C1 segment of cervical spinal cord (tissue), 14 donors: ENCODE data around the gene NREP.

Experiments
- DNase-seq, 14 donors: peaks; one replicate each; lab custom pipeline; 2025; lab: John Stamatoyannopoulos, UW

Gene NREP

DNA sequence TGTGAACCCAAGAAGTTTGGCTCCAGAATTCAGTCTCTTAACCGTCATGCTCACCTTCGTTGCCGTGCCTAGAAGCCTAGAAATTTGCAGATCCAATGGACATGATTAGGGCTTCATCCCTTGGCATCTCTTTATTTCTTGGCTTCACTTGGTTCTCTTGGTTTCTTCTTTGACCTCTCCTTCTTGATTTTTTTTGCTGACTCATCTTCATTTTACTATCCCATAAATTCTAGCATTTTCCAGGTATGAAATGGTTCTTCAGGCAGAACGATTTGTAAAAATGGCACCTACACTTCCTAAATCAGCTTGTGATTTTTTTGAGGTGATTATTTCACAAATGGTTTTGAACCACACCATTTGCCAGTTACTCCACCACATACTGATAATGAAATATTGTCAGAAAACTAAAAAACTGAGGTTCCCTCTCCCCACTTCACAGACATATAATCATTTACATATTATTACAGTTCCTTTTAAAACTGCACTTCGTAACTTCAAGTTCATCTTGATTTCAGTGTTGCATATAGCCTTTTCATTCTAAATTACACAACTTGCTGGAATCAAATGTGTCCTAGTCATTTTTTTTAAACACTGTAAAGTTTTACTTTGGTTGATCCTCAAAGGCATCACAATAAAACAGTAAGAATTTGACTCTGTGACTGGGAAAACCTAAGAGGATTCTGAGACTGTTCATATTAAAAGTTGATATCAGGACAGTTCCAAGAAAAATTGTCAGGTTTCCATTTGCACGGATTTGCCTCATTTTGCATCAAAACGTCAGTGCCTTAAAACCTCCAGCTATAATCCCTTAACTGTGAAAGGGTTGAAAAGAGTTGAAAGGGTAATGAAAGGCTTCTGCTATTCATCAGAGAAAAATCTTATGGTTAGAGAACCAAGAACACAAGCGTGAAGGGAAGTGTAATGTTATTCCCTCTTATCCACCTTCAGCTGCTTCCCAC lies 8.9 kb upstream of the NREP start:
- no peak for DNase-seq

DNA sequence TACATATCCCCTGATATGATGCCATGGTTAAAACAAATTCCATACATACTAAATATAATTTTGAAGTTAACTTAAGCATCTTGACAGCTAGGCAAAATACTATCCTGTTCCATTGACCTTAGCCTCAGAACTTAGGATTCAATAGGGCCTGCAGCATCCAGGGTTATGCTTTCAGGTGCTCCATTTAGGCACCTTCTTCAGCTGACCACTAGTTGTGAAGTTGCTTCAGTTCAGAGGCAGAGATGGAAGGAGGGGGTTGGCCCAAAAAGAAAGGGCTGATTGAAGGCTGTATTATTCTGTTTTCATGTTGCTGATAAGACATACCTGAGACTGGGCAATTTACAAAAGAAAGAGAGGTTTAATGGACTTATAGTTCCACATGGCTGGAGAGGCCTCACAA lies 7.0 kb upstream of the NREP start:
- DNase-seq: no peak

DNA sequence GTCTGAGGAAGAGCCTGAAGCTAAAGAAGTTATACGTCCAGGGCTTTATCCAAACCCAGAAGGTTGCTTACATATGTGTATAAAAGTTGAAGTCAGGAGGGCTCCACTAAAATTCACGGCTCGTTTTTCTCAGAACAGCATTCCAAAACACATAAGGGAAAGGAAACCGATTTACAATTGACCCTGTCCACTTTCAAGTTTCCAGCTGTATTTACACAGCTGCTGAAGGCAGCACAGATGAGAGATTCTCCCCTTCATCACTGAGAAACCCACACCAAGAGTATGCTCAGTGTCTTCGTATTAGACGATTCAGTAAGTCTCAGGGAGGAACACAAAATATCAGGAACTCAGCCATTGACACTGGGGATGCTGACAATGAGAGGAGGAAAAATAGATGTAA lies 5.9 kb upstream of the NREP start:
- DNase-seq: no peak

DNA sequence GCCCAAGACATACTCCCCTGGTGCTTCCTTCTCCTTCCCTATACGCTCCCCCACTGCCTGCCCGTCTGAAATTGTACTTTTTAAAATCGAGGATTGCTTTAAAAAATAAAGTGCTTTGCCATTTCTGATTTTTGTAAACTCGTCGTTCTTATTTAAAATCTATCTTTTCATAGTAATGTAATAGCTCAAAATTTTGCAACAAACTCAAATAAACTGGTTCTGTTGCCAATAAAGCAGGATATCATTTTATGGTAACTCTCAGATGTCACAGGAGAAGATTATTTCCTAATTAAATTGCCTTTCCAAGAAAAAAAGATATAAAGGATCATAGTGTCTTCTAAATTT lies 1.3 kb upstream of the NREP start:
- DNase-seq: no peak

DNA sequence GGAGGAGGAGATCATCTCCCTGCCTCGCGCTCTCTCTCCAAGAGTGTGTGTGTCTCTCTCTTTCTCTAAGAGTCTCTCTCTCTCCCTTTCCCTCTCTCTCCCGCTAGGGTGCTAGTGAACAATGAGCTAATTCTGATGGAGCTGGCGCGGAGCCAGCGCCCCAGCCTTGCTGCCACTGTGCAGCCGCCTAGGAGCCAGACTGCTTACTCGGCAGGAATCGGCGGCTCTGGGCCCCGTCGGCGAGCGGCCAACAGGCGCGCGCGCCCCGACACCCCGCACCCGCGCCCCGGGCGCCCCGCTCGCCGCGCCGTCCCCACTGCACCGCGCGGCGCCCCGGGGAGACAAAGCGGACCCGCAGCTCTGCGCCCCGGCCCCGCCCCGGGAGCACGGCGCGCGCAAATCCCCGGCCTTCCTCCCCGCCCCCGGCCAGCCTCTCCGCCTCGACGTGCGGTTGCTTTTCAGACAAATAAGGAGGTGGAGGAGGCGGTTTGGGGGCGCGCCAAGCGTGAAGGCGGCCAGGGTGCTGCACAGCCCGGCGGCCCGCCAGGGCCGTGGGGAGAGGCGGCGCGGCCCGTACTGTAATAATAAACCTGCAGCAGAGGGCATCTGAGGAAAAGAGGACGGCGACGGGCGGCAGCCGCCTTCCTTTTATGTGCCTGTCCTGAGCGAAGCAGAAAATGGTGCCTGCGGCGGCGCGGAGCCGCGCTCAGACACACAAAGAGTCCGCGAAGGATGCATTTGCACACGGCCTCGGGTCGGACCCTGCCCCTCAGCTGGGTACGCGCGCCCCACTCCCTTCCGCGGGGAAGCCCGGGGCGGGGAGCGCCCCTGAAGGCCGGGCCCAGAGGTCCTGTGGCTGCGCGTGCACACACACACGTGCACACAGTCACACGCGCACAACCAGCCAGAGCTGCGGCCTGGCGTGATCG lies 625 bp upstream of the NREP start:
- DNase-seq: peak; percentile 49 to 95 (median 84)

DNA sequence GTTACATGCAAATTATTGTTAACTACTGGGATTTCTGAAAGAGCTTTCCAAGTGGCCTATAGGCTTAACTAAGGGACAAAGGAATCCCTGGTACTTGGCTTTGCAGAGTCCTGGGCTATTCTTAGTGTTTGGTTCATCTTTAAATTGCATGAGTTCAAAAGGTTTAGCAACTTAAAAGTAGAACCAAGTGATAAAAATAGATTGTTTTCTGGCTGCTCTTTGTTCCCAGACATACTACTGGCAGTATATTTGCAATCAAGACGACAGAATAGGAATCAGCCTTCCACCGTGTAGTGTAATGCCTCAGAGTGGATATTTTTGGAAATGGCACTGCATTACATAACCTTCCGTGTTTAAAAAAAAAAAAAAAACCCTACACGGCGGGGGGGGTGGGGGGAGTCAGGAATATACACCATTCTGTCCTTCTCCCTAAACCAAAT lies 1.0 kb downstream of the NREP start:
- DNase-seq: peak in 1 of 14 donors; percentile 82

DNA sequence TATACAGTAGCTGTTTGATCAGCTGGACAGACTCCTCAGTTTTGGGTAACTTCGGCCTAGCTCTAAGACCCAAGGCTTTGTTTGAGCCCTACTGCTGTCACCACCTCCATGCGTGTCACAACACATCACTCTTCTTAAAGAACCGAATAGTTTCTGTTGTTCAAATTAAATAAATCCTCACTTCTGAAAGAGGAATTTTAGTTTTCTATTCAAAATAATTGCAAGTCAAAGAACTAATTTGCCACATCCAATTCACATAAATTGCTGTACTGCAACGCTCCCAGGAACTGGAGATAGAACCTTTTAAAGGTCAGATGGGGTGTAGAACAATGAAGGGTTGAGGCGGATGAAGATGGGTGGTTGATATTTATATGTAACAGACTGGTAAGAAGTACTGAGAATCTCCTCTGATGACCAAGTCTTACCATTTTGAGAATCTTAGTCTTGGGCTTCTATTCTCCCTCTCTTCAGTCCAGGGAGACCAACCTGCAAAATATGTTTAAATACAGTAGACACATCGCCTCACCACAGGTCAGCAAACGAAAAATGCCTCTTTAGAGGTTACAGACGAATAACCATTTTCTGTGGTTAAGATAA lies 1.6 kb downstream of the NREP start:
- peak in 1 of 14 donors; percentile 68 for DNase-seq

DNA sequence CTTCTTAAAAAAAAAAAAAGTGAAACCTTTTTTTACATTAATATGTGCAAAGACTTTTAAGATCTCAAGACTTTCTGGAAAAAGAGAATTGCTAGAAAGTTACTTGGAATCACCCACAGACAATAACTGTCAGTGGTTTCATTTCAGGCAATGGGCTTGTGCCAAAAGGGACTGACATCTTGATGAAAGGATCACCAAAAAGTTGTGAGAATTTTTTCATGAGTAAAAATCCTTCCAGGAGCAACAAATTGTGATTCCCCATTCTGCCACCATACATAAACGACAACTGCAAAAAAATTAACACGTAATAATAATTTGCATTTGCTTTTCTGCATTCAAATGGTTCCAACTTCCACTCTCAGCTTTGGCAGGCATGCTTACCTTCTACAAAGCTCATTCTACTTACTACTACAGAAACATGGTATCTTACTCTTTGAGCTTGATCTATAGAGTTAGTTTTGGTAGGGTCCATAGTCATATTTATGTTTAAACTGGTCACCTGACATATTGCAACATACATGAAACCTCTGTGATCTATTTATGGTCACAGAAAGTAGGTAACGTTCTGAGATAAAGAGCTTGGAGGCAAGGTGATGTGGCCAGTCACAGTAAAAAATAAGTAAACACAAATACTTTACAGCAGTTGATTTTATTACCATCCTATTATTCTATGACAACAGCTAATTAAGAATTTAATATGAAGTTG lies 3.0 kb downstream of the NREP start:
- no peak for DNase-seq

DNA sequence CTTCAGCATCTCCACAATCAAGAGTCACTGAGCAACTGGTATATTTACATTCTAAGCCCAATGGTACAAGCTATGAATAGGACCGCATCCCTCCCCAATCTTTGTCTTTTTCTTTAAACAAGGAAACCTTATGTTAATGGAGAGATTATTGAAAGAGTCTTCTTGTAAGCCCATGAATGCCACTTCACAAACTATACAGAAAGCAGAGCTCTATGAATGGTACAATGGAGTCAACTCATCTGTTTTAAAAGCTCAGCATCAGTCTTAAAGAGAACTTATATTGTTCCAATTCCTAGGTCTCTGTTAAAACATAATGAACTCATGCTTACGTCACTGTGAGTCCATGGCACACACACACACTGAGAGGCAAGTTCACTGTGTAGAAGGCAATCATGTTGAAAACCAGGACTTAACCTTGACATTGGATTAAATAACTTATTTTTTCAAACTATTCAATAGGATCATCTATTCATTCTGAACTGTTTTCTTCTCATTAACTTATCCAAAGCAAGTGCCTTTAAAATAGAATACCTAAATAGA lies 4.5 kb downstream of the NREP start:
- peak in 1 of 14 donors; percentile 32 for DNase-seq

DNA sequence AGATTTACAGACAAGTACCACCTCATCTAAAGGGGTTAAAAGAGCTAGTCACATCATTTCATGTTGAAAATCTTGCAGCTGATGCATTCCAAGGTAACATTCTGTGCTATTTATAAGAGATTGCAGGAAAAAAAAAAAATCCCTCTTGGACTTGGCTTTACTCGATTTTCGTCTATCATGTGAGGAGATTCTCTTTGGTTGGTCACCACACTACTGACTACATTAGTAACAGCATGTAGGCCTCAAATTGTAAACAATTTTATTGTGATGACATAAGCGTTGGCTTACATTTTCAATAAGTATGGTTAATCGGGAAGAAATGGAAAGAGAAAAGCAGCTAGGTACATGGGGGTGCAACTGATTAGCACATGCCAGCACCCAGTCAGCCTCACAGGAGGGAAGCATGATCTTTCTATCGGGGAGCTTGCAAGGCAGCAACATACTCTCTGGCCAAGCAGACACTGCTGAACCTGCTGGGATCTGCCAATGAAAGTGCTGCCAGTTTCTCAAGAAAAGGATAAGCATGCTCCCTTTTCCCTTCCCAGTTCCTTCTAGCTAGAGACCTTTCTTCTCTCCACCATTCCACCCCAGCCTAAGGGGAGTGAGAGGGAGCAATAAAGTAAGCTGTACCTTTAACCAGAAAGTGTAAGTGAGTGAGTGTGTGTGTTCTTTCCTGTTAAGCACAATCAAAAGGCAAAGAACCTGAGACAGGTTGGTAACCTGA lies 7.5 kb downstream of the NREP start:
- no peak for DNase-seq

DNA sequence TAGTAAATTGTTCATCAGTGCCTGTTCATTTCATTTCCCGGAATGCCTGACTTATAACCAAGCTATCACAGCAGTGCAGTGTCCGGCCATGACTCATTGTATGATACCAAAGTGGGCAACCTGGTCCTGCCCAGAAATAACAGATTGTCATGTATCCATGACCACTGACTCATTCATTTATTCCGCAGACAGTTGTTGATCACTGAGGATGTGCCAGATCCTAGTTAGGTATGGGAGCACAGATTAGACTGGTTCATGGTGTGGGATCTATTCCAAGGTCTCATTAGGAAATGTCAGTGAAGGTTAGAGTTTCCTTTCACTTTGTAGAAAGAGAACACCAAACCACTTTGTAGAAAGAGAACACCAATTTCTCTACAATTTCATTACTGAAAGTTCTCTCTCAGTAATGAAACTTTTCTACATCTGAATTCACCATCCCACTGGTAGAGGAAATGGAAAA lies 8.7 kb downstream of the NREP start:
- peak in 1 of 14 donors; percentile 3 for DNase-seq

DNA sequence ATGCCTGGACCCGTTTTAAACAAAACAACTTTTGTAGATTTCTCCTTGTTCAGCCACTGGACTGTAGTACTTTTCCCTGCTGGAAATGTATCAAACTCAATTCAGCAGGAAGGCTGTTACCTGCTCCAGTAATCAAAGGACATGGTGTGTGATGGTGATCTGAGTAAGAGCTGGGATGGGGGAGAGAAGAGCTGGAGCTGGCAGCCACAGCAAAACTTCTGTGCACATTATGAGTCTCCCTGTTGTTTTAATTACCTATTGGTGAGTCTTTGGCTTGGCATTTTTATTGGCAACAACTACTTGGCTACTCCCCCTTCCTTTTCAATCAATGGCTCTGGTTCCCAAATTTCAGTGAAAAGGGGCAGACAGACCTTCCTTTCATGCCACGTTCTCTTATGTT lies 9.7 kb downstream of the NREP start:
- DNase-seq: no peak

DNA sequence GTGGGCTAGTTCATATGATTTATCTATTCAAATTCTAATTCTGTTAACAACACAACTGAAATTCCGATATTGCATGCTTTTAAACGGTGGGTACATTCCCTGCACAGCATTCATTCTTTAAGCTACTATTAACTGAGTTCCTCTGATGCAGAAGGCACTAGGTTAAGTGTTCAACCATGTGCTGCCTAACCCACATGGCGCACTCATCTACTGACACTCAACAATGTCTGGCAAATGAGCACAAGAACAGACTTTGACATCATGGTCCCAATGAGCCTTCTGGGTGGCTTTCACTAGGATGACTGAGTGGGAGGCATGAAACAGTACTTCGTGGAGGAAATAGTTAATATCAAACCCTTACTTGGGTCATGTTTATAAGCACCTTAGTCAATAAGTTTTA lies 10.2 kb downstream of the NREP start:
- no peak for DNase-seq

DNA sequence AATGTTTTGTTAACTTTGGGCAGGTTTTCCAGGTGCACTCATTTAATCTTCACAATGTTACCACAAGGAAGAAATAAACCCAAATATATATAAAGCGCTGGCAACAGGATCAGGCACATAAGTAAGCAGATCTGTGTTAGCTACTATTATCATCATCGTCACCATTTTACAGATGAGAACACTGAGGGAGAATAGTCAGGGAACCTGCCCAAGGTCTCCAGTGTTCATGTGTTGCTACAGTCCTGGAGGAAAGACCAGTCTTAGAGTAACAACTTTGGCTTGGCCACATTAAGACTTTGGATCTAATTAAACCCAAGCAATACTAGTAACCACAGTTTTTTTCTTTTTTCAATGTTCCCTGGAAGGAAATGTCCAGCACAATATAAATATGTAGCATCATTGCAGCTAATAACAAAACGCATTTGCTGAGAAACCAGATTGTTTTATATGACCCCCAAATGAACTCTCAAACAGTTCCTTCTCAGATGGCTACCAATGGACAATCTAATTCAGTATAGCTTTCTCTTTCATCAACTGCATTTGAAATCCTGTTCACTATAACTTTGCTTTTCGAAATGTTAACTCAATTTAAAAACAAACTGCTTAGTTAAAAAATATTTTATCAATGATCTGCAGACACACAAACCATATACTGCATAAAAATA lies 11.8 kb downstream of the NREP start:
- no peak for DNase-seq

DNA sequence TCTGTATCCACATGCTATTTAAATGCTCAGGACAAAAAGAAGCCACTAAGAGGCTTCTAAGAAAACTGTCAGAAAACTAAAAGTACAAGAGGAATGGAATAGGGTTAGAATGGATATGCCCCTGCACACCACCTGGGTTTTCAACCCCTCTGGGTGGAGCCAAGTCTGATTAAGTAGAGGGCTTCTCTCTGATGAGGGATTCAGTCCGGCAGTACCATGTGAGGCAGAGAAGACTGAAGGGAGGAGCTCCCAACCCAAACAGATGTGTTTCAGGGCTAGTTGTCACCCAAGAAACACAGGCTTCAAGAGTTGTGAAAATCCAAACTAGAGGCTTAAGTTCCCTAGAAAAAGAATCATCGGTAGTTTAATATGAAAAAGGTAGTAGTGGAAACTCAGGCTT lies 12.5 kb downstream of the NREP start:
- no peak for DNase-seq

DNA sequence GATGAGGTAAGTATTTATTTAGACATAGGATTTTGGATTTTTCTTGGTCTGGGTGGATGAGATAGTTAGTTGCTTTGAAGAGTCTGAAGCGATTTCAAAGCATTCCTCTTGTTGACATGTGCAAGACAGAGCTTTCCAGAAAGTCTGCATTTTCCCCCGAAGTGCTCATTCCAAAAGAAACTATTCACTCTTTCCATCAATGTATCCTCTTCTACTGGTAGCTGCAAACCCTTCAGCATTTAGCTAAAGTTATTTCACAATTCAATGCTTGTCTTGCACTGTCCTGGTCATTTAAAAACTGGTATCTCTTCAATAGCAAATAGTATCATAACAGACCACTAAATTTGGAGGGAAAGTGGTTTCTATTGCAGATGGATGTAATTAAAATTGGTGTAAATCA lies 13.0 kb downstream of the NREP start:
- no peak for DNase-seq

DNA sequence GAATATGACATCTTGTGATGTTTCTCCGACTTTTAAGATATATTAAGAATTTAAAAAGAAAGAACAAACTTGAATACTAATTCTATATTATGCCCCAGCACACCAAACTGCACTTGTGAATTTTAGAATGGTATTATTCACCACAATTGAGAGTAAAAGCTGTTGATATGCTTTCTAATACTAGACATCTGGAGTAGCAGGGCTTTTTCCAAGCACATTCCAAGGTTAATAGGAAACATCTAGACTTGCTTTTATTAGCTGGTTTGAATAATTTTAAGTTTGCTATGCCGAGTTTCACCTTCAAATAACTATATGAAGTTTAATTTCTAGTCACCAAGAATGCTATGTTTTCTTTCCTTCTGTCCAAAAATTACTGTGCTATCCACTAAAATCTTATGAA lies 13.5 kb downstream of the NREP start:
- DNase-seq: no peak

DNA sequence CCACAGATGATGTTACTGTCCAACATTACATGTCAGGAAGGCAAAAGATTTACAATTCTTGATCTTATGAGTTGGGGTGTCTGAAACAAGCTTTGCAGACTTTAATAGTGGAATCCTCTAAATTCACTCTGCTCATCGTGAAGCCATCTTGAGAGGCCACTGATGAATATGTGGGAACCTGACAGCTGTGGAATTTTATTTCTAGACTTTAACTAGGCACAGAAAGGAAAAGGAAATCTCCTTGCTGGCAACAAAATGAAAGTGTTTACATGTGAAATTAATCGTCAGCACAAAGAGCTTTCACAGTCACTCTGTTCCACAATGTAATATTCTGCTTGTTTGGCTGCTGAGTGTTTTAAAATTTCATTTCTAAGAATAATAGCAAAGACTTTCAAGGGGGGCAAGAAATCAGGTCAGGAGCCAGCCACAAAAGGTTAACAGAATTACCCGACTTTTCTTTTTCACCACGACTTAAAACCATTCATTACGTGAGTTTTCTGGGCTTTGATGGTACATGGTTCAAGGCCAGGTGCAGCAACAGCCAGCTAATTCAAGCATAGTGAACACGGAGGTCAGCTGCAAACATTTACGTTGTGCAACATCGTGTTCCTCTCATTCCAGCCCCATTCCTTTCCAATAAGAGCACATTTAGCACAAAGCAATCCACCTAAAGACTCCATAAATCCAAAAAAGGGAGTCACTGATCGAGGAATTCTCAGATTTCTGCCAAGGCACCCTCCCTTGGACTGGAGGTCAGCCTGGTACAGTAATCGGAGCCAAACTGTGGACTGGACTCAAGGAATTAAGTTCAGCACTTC lies 14.6 kb downstream of the NREP start:
- peak in 1 of 14 donors; percentile 40 for DNase-seq

DNA sequence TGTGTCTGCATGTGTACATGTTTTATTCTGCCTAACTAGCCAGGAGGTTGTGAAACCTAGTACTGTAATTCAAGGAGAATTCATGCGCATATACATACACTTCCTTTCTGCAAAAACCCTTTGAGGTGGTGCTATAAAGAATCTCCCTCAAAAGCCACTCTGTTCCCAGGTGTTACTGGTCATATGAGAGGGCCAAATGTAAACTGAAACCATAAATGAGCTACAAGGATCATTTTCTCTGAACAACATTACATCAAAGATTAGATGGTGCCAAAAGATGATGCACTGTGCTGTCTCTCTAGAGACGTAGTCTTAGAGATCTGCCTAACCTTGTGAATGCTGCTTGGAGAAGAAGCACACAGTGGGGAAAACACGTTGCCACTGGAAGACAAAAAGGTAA lies 15.7 kb downstream of the NREP start:
- peak in 1 of 14 donors; percentile 62 for DNase-seq
